Calu3 (cell line): Measurements from ENCODE around the gene RIMBP2. TPM values are rescaled to one million over a fixed set of nuclear protein-coding genes. Genes with fewer than 3 reads are reported as not detected.

ENCODE experiments used
- BruUV-seq: library from RNA; stranded (reverse); fragments of 400-500 nt; replicated peaks from 2 replicates; lab custom pipeline; 2021; lab: Mats Ljungman, UMichigan
- CTCF ChIA-PET: fragments of 300-600 bp; sonication (Branson Sonifier 250); formaldehyde crosslinking; loops from one replicate; lab custom pipeline; 2022; ENCODE audit warnings: antibody characterized with exemption; lab: Charles Lee
- DNase-seq: peaks from one replicate; pipeline ENCODE4 v3.0.0; 2022
- H3K27ac Mint-ChIP-seq: one replicate; pipeline ENCODE4 v1.8.0; 2022; ENCODE audit warnings: mixed read lengths; ENCODE audit not compliant: unreplicated experiment
- H3K27me3 Mint-ChIP-seq: one replicate; pipeline ENCODE4 v1.8.0; 2022; ENCODE audit warnings: mixed read lengths; ENCODE audit not compliant: unreplicated experiment
- H3K36me3 Mint-ChIP-seq: one replicate; pipeline ENCODE4 v1.8.0; 2022; ENCODE audit warnings: mild to moderate bottlenecking, moderate library complexity, mixed read lengths; ENCODE audit not compliant: insufficient read depth, unreplicated experiment
- H3K4me1 Mint-ChIP-seq: one replicate; pipeline ENCODE4 v1.8.0; 2022; ENCODE audit warnings: mild to moderate bottlenecking, low read depth, mixed read lengths; ENCODE audit not compliant: unreplicated experiment
- H3K4me3 Mint-ChIP-seq: one replicate; pipeline ENCODE4 v1.8.0; 2022; ENCODE audit warnings: mild to moderate bottlenecking, low read depth, moderate library complexity, mixed read lengths; ENCODE audit not compliant: unreplicated experiment
- H3K9me3 Mint-ChIP-seq: one replicate; pipeline ENCODE4 v1.8.0; 2022; ENCODE audit warnings: low read depth, mixed read lengths; ENCODE audit not compliant: unreplicated experiment
- CTCF ChIP-seq: fragments of 200-600 bp; IDR thresholded peaks from one replicate; pipeline ENCODE4 v1.8.0; 2022; ENCODE audit warnings: antibody characterized with exemption; ENCODE audit not compliant: unreplicated experiment
- intact Hi-C: fragments of 100-400 bp; cut with micrococcal nuclease; formaldehyde crosslinking; loops from one replicate; pipeline ENCODE4 v1.10.0; 2022; ENCODE audit not compliant: unreplicated experiment
- total RNA-seq: library from RNA; stranded (reverse); gene quantifications from 2 replicates; pipeline ENCODE4 v1.2.3, GENCODE V29; 2022

RIMBP2 gene
- total RNA-seq, 1 experiment from 2014 or later = 6.1 TPM

- H3K4me3 Mint-ChIP-seq = no peak overlapping the region
- no peak for DNase-seq
- H3K36me3 Mint-ChIP-seq = no peaks in the 10 kb centered on the region
- CTCF ChIA-PET = no interaction called here
- intact Hi-C loops = no loop called here
- H3K4me1 Mint-ChIP-seq = no peaks in the 10 kb centered on the region
- no peak overlapping the region for H3K27ac Mint-ChIP-seq
- no TSS peak for BruUV-seq
- H3K27me3 Mint-ChIP-seq = no peaks in the 10 kb centered on the region
- peaks cover 13% of the 10 kb centered on the region for H3K9me3 Mint-ChIP-seq
- no peak for TF ChIP-seq CTCF
Measured at GRCh38 chr12:130704606-130705005, 11.5 kb downstream of the RIMBP2 start.

- no peak overlapping the region for H3K4me3 Mint-ChIP-seq
- BruUV-seq = no TSS peak
- CTCF ChIA-PET = no interaction called here
- intact Hi-C loops = no loop called here
- H3K4me1 Mint-ChIP-seq = no peaks in the 10 kb centered on the region
- DNase-seq = no peak
- no peak for TF ChIP-seq CTCF
- no peaks in the 10 kb centered on the region for H3K36me3 Mint-ChIP-seq
- H3K9me3 Mint-ChIP-seq = peaks cover 13% of the 10 kb centered on the region
- no peaks in the 10 kb centered on the region for H3K27me3 Mint-ChIP-seq
- no peak overlapping the region for H3K27ac Mint-ChIP-seq
Measured at GRCh38 chr12:130703733-130704375, 12.2 kb downstream of the RIMBP2 start.

- H3K36me3 Mint-ChIP-seq = no peaks in the 10 kb centered on the region
- H3K27me3 Mint-ChIP-seq = no peaks in the 10 kb centered on the region
- H3K4me1 Mint-ChIP-seq = no peaks in the 10 kb centered on the region
- peaks cover 13% of the 10 kb centered on the region for H3K9me3 Mint-ChIP-seq
- CTCF ChIA-PET = no interaction called here
- BruUV-seq = no TSS peak
- no peak for TF ChIP-seq CTCF
- intact Hi-C loops = no loop called here
- H3K4me3 Mint-ChIP-seq = no peak overlapping the region
- H3K27ac Mint-ChIP-seq = no peak overlapping the region
- DNase-seq = no peak
Measured at GRCh38 chr12:130702966-130703732, 12.9 kb downstream of the RIMBP2 start.

GRCh38 chr12:130701402-130701744 lies 14.7 kb downstream of the RIMBP2 start:
- Mint-ChIP-seq H3K4me3 (no peak overlapping the region), H3K9me3 (peaks cover 7% of the 10 kb centered on the region), H3K27me3 (no peaks in the 10 kb centered on the region), H3K36me3 (no peaks in the 10 kb centered on the region), H3K4me1 (no peaks in the 10 kb centered on the region), H3K27ac (no peak overlapping the region)
- BruUV-seq = no TSS peak
- CTCF ChIA-PET = no interaction called here
- no peak for DNase-seq
- intact Hi-C loops = no loop called here
- no peak for TF ChIP-seq CTCF
